ENCODE measurements around the gene FOS. TPM values are rescaled to one million over a fixed set of nuclear protein-coding genes. Genes with fewer than 3 reads are reported as not detected.

Gene FOS
- total and polyA plus RNA-seq, 2 of the 8 experiments (the other 6 are each of a cell fraction or from before 2014, with no cell fraction given), result 50.2 to 51.8 TPM

- Histone ChIP-seq H3K79me1 (ENCODE audit: low read depth, low read length) (no peaks in the 10 kb centered on the region), H3K14ac (ENCODE audit: insufficient read length) (no peak overlapping the region), H3K23ac (ENCODE audit: insufficient read length) (no peak overlapping the region), H3K9me3 (ENCODE audit: insufficient read depth in 2 of 2, low read depth in 1 of 2, low read length in 1 of 2) (no peaks in the 10 kb centered on the region), H4K91ac (replicated peaks; ENCODE audit: insufficient read length, low read length) (no peak overlapping the region), H4K20me1 (replicated peaks in 1 of 2; ENCODE audit: control insufficient read depth in 1 of 2, insufficient read depth in 2 of 2, low read length in 2 of 2) (no peaks in the 10 kb centered on the region), H3K79me2 (ENCODE audit: control insufficient read depth in 1 of 2, insufficient read depth in 2 of 2, low read length in 2 of 2) (no peaks in the 10 kb centered on the region), H2BK20ac (ENCODE audit: low read length) (no peak overlapping the region), H4K5ac (ENCODE audit: insufficient read length, low read depth, low read length) (no peak overlapping the region), H3K18ac (ENCODE audit: extremely low read depth, low read length) (no peak overlapping the region), H2BK120ac (replicated peaks; ENCODE audit: low read depth, low read length) (no peak overlapping the region), H2AK5ac (ENCODE audit: low read depth, low read length) (no peak overlapping the region), H3K4me2 (ENCODE audit: insufficient read depth in 1 of 2, low read depth in 2 of 2, low read length in 2 of 2) (no peak overlapping the region), H3K4me1 (replicated peaks in 1 of 4; ENCODE audit: control insufficient read depth in 3 of 4, insufficient read depth in 4 of 4, low read length in 3 of 4) (peaks cover 0 to 6% (median 2%) of the 10 kb centered on the region in 4 experiments; a peak in 2 of 7 replicates), H3K36me3 (ENCODE audit: control insufficient read depth in 2 of 4, insufficient read depth in 4 of 4, low read length in 3 of 4) (no peaks in the 10 kb centered on the region), H4K8ac (ENCODE audit: extremely low read depth, insufficient read depth, low read length) (no peak overlapping the region), H3K4ac (replicated peaks; ENCODE audit: insufficient read length, low read depth, low read length) (no peak overlapping the region), H3K27ac (ENCODE audit: low read depth, low read length) (no peak overlapping the region), H3K4me3 (ENCODE audit: extremely low read depth in 1 of 4, insufficient read depth in 2 of 4, low read depth in 3 of 4, low read length in 4 of 4) (no peak overlapping the region), H2AFZ (ENCODE audit: low read length) (no peak overlapping the region), H2BK12ac (ENCODE audit: low read depth, low read length) (no peak overlapping the region), H3K27me3 (replicated peaks in 1 of 4; ENCODE audit: control insufficient read depth in 3 of 4, extremely low read depth in 1 of 4, insufficient read depth in 3 of 4, low read length in 3 of 4) (no peaks in the 10 kb centered on the region), H3K23me2 (ENCODE audit: low read depth, low read length) (no peaks in the 10 kb centered on the region; the same call in 1 of the 2 replicates), H3K56ac (replicated peaks; ENCODE audit: insufficient read length, low read depth, low read length) (no peak overlapping the region), H2BK15ac (ENCODE audit: low read length) (no peak overlapping the region), H2BK5ac (ENCODE audit: low read depth, low read length) (no peak overlapping the region), H3K9ac (replicated peaks in 1 of 4; ENCODE audit: extremely low read depth in 1 of 4, low read depth in 3 of 4, low read length in 3 of 4) (no peak overlapping the region)
- no peak for FAIRE-seq
- POLR2A ChIA-PET (ENCODE audit: partially characterized antibody), result no interaction called here
- DNase-seq (ENCODE audit: low read depth in 1 of 2, low spot score in 2 of 2), result no peak
- TF ChIP-seq CBX5 (IDR thresholded peaks at IDR 0.05; ENCODE audit: low read depth, low read length) (no peak), EP300 (IDR thresholded peaks at IDR 0.05; ENCODE audit: borderline replicate concordance in 1 of 2, low read depth in 2 of 2, low read length in 2 of 2) (no peak), JUN (IDR thresholded peaks at IDR 0.05; ENCODE audit: low read depth, low read length) (no peak), GTF2F1 (IDR thresholded peaks at IDR 0.05; ENCODE audit: borderline replicate concordance, low read depth, low read length) (no peak), POLR2AphosphoS5 (IDR thresholded peaks at IDR 0.05; ENCODE audit: low read depth, low read length) (no peak), KDM5A (IDR thresholded peaks at IDR 0.05; ENCODE audit: low read length) (no peak), TAF1 (IDR thresholded peaks at IDR 0.05; ENCODE audit: low read depth, low read length) (no peak), GABPA (IDR thresholded peaks at IDR 0.05; ENCODE audit: borderline replicate concordance, insufficient read depth, low read length) (no peak), CEBPB (IDR thresholded peaks at IDR 0.05; ENCODE audit: low read depth, low read length) (no peak)
- CTCF ChIA-PET (ENCODE audit: partially characterized antibody), result interaction anchor here (0.7 to 1.3 kb wide), 3 partner anchors 10 to 481 kb away, joined by 3 read pairs; no protein-coding TSS in a partner anchor
Measured at GRCh38 chr14:75318353-75318752, 39.7 kb downstream of the FOS start.
